ENCODE data around the gene SNX8. TPM values are rescaled to one million over a fixed set of nuclear protein-coding genes. Genes with fewer than 3 reads are reported as not detected.
A peak's percentile ranks its signal among the peaks of the same experiment; 100 is the strongest.

Gene SNX8
- total and polyA plus RNA-seq, 2 of the 13 experiments (the other 11 are each of a cell fraction or from before 2014, with no cell fraction given) = 20.6 to 45.2 TPM

DNA sequence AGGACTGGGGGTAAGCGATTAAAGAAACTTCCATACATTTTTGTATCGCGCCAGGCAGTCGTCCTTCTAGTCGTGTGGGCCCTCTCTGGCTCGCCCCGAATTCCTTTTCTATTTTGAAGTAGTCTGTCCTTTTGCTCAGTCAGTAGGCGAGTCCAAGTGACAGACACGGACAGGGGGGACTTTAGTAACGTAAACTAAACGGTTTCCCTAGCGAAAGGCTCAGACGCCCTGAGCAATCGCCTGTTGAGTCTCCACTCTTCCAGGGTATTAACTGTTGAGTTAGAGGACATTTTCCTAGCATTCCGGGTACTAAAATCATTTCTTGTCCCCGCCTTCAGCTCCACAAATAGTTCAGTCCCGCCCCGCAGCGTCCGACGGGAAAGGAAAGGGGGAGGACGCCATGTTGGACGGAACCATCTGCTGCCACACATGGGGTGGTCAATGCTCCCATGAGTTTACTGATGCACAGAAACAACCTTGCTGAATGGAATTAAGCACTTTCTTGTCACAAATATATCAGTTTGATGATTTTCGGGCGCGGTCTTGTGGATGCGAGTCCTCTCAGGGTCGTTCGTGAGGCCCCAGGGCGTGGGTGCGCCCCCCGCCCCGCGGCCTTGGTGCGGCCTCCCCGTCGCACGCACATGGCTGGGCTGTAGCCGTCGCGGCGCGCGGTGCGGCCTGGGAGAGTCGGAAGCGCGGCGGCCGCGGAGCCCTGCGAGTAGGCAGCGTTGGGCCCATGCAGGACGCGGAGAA is 40.1 kb upstream of the SNX8 start, which contains the start of gene EIF3B (continued):
- TF ChIP-seq HIVEP1 (CRISPR knock-in tag; IDR thresholded peaks at IDR 0.05) (no peak), KDM1A (CRISPR knock-in tag; IDR thresholded peaks at IDR 0.05) (no peak), ZNF335 (CRISPR knock-in tag; IDR thresholded peaks at IDR 0.05) (no peak; the same call in 1 of the 2 replicates), FOSL1 (CRISPR knock-in tag; IDR thresholded peaks at IDR 0.05; ENCODE audit: borderline replicate concordance) (no peak), KMT2A (CRISPR knock-in tag; IDR thresholded peaks at IDR 0.05) (no peak; the same call in 1 of the 2 replicates), SETDB1 (CRISPR knock-in tag; IDR thresholded peaks at IDR 0.05; ENCODE audit: borderline replicate concordance) (no peak), TSC22D2 (CRISPR knock-in tag; IDR thresholded peaks at IDR 0.05; ENCODE audit: borderline replicate concordance) (no peak), IKZF1 (IDR thresholded peaks at IDR 0.05) (no peak), ZFP82 (CRISPR knock-in tag; IDR thresholded peaks at IDR 0.05; ENCODE audit: borderline replicate concordance) (0 out of 2 replicates have a peak, but pooled peaks have one; percentile 19), REPIN1 (CRISPR knock-in tag; IDR thresholded peaks at IDR 0.05; ENCODE audit: borderline replicate concordance, low read depth) (no peak), PCBP2 (optimal IDR thresholded peaks at IDR 0.05; ENCODE audit: low read depth, low read length, poor library complexity, severe bottlenecking) (no peak), NFKB2 (CRISPR knock-in tag; IDR thresholded peaks at IDR 0.05; ENCODE audit: borderline replicate concordance) (no peak), ZNF678 (CRISPR knock-in tag; IDR thresholded peaks at IDR 0.05) (no peak), RBM39 (IDR thresholded peaks at IDR 0.05; ENCODE audit: low read depth, low read length, poor library complexity, severe bottlenecking) (no peak), MTA3 (CRISPR knock-in tag; IDR thresholded peaks at IDR 0.05) (no peak), CCAR2 (optimal IDR thresholded peaks at IDR 0.05; ENCODE audit: low read depth, low read length) (no peak), ASH2L (IDR thresholded peaks at IDR 0.05; ENCODE audit: insufficient read length, low read depth, low read length) (peak; percentile 71)
- TF ChIP-seq, protein P1, sequence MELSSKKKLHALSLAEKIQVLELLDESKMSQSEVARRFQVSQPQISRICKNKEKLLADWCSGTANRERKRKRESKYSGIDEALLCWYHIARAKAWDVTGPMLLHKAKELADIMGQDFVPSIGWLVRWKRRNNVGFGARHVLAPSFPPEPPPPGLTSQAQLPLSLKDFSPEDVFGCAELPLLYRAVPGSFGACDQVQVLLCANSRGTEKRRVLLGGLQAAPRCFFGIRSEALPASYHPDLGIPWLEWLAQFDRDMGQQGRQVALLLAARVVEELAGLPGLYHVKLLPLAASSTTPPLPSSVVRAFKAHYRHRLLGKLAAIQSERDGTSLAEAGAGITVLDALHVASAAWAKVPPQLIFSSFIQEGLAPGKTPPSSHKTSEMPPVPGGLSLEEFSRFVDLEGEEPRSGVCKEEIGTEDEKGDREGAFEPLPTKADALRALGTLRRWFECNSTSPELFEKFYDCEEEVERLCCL (CRISPR knock-in tag; IDR thresholded peaks at IDR 0.05; ENCODE audit: borderline replicate concordance) = no peak
- TF ChIP-seq, protein P2, sequence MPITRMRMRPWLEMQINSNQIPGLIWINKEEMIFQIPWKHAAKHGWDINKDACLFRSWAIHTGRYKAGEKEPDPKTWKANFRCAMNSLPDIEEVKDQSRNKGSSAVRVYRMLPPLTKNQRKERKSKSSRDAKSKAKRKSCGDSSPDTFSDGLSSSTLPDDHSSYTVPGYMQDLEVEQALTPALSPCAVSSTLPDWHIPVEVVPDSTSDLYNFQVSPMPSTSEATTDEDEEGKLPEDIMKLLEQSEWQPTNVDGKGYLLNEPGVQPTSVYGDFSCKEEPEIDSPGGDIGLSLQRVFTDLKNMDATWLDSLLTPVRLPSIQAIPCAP (CRISPR knock-in tag; IDR thresholded peaks at IDR 0.05; ENCODE audit: low read depth) = no peak
- TF ChIP-seq, protein P3, sequence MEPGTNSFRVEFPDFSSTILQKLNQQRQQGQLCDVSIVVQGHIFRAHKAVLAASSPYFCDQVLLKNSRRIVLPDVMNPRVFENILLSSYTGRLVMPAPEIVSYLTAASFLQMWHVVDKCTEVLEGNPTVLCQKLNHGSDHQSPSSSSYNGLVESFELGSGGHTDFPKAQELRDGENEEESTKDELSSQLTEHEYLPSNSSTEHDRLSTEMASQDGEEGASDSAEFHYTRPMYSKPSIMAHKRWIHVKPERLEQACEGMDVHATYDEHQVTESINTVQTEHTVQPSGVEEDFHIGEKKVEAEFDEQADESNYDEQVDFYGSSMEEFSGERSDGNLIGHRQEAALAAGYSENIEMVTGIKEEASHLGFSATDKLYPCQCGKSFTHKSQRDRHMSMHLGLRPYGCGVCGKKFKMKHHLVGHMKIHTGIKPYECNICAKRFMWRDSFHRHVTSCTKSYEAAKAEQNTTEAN (CRISPR knock-in tag; conservative IDR thresholded peaks at IDR 0.05) = no peak
- TF ChIP-seq, protein P4, sequence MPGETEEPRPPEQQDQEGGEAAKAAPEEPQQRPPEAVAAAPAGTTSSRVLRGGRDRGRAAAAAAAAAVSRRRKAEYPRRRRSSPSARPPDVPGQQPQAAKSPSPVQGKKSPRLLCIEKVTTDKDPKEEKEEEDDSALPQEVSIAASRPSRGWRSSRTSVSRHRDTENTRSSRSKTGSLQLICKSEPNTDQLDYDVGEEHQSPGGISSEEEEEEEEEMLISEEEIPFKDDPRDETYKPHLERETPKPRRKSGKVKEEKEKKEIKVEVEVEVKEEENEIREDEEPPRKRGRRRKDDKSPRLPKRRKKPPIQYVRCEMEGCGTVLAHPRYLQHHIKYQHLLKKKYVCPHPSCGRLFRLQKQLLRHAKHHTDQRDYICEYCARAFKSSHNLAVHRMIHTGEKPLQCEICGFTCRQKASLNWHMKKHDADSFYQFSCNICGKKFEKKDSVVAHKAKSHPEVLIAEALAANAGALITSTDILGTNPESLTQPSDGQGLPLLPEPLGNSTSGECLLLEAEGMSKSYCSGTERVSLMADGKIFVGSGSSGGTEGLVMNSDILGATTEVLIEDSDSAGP (CRISPR knock-in tag; IDR thresholded peaks at IDR 0.05; ENCODE audit: borderline replicate concordance) = peak; percentile 56; the same call in 1 of the 2 replicates
- TF ChIP-seq, protein P5, sequence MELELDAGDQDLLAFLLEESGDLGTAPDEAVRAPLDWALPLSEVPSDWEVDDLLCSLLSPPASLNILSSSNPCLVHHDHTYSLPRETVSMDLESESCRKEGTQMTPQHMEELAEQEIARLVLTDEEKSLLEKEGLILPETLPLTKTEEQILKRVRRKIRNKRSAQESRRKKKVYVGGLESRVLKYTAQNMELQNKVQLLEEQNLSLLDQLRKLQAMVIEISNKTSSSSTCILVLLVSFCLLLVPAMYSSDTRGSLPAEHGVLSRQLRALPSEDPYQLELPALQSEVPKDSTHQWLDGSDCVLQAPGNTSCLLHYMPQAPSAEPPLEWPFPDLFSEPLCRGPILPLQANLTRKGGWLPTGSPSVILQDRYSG (CRISPR knock-in tag; IDR thresholded peaks at IDR 0.05) = no peak

All from HepG2 (cell line).